DMS79 (cell line): Measurements from ENCODE around the gene CNPPD1.

Experiments used
- DNase-seq: peaks from one replicate; lab custom pipeline; 2025; lab: John Stamatoyannopoulos, UW

CNPPD1 gene

GRCh38 chr2:219179601-219180465 lies 3.1 kb upstream of the CNPPD1 start:
- no peak for DNase-seq

GRCh38 chr2:219178377-219179175 lies 1.9 kb upstream of the CNPPD1 start:
- no peak for DNase-seq

- DNase-seq, result peak; percentile 59
Observed at GRCh38 chr2:219177552-219178376, 1.0 kb upstream of the CNPPD1 start, which contains the start of gene RETREG2. Gene RETREG2, plus strand, starts transcription at chr2:219178275. Its CDS starts 78 bp downstream, at chr2:219178353.

- DNase-seq, result no peak
Observed at GRCh38 chr2:219175928-219176817, 552 bp downstream of the CNPPD1 start.

GRCh38 chr2:219175486-219175885 lies 1.2 kb downstream of the CNPPD1 start:
- no peak for DNase-seq

GRCh38 chr2:219174801-219175200 lies 1.9 kb downstream of the CNPPD1 start:
- DNase-seq, result no peak

GRCh38 chr2:219174146-219174545 lies 2.6 kb downstream of the CNPPD1 start:
- DNase-seq, result no peak

- DNase-seq, result no peak
Observed at GRCh38 chr2:219173176-219173575, 3.5 kb downstream of the CNPPD1 start.

GRCh38 chr2:219172231-219173154 lies 4.2 kb downstream of the CNPPD1 start:
- DNase-seq, result no peak

GRCh38 chr2:219171231-219171651 lies 5.5 kb downstream of the CNPPD1 start:
- DNase-seq, result no peak

GRCh38 chr2:219169930-219170654 lies 6.6 kb downstream of the CNPPD1 start, which contains the start of gene SLC23A3:
Gene SLC23A3, minus strand, starts transcription at chr2:219170029. Its CDS starts 45 bp downstream, at chr2:219169984.
- no peak for DNase-seq

- no peak for DNase-seq
Observed at GRCh38 chr2:219168932-219169331, 7.8 kb downstream of the CNPPD1 start.

GRCh38 chr2:219168526-219168925 lies 8.2 kb downstream of the CNPPD1 start:
- no peak for DNase-seq

GRCh38 chr2:219167997-219168396 lies 8.7 kb downstream of the CNPPD1 start:
- DNase-seq, result no peak

- DNase-seq, result no peak
Observed at GRCh38 chr2:219165058-219165911, 11.4 kb downstream of the CNPPD1 start.

GRCh38 chr2:219163156-219163555 lies 13.6 kb downstream of the CNPPD1 start:
- DNase-seq, result no peak

- no peak for DNase-seq
Observed at GRCh38 chr2:219161097-219161496, 15.6 kb downstream of the CNPPD1 start.
